Esophagus squamous epithelium (tissue), 4 donors: ENCODE measurements around the gene RBFOX1.

Experiments used
- POLR2A ChIP-seq, 4 donors: fragments of 450-650 bp; IDR thresholded peaks; one replicate each; pipeline ENCODE4 v1.6.1; 2017; ENCODE audit warnings: antibody characterized with exemption in 4 of 4, mild to moderate bottlenecking in 4 of 4, moderate library complexity in 3 of 4
- TF ChIP-seq, protein P1 (sequence below), 6 experiments: fragments of 450-650 bp in 4 of 6; fragments of 200-600 bp in 2 of 6; sonication (generic) in 2 of 6; IDR thresholded peaks; one replicate each; pipeline ENCODE4 v1.5.1; 2016 to 2019; ENCODE audit warnings: antibody characterized with exemption in 6 of 6, mild to moderate bottlenecking in 4 of 6, moderate library complexity in 4 of 6

DNA sequence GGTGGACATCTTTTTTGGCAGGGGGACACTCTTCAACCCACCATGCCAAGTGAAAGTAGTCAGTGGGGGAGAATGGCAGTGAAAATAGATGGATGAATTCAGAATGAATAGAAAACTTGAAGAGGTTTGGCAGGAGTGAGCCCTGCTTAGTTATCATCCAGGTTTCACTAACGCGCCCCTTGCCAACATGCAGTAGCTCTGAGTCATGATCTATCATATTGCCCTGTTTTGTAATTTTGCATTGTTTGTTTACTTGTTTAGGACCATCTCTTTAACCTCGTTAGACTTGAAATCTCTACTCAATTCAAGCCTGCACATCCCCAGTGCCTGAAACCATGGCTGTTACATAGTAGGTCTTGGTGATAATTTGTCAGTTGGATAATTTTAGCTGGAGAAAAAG is 116.7 kb downstream of the RBFOX1 start:
- TF ChIP-seq, protein P1, sequence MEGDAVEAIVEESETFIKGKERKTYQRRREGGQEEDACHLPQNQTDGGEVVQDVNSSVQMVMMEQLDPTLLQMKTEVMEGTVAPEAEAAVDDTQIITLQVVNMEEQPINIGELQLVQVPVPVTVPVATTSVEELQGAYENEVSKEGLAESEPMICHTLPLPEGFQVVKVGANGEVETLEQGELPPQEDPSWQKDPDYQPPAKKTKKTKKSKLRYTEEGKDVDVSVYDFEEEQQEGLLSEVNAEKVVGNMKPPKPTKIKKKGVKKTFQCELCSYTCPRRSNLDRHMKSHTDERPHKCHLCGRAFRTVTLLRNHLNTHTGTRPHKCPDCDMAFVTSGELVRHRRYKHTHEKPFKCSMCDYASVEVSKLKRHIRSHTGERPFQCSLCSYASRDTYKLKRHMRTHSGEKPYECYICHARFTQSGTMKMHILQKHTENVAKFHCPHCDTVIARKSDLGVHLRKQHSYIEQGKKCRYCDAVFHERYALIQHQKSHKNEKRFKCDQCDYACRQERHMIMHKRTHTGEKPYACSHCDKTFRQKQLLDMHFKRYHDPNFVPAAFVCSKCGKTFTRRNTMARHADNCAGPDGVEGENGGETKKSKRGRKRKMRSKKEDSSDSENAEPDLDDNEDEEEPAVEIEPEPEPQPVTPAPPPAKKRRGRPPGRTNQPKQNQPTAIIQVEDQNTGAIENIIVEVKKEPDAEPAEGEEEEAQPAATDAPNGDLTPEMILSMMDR (IDR thresholded peaks at IDR 0.05), result no peak
- TF ChIP-seq POLR2A (IDR thresholded peaks at IDR 0.05), result no peak
